H9 (cell line): Measurements from ENCODE around the gene DMD. TPM values are rescaled to one million over a fixed set of nuclear protein-coding genes. Genes with fewer than 3 reads are reported as not detected.

Source experiments
- DNase-seq: peaks from one replicate; pipeline ENCODE4 v3.0.0-alpha.2; 2017
- H2AFZ ChIP-seq: one replicate; pipeline ENCODE4 v1.6.1; 2013; ENCODE audit warnings: mild to moderate bottlenecking, low read length, control low read depth, moderate library complexity
- H2AK5ac ChIP-seq: 2 replicates; pipeline ENCODE4 v1.6.1; 2013; ENCODE audit warnings: low read length, control low read depth, mixed read lengths; ENCODE audit not compliant: insufficient read length
- H2BK120ac ChIP-seq: one replicate; pipeline ENCODE4 v1.6.1; 2013; ENCODE audit warnings: low read depth, mild to moderate bottlenecking, low read length, control low read depth, inconsistent platforms; ENCODE audit not compliant: poor library complexity, severe bottlenecking
- H2BK12ac ChIP-seq: 2 replicates; pipeline ENCODE4 v1.6.1; 2013; ENCODE audit warnings: low read length, control low read depth, mixed read lengths, low read depth; ENCODE audit not compliant: insufficient read length
- H2BK15ac ChIP-seq: 2 replicates; pipeline ENCODE4 v1.6.1; 2013; ENCODE audit warnings: low read depth, low read length, control low read depth
- H2BK20ac ChIP-seq: one replicate; pipeline ENCODE4 v1.6.1; 2013; ENCODE audit warnings: low read depth, mild to moderate bottlenecking, low read length, control low read depth, inconsistent platforms; ENCODE audit not compliant: poor library complexity, severe bottlenecking
- H2BK5ac ChIP-seq: 2 replicates; pipeline ENCODE4 v1.6.1; 2013; ENCODE audit warnings: low read length, control low read depth, mixed read lengths; ENCODE audit not compliant: insufficient read length
- H3K14ac ChIP-seq: 2 replicates; pipeline ENCODE4 v1.6.1; 2013; ENCODE audit warnings: low read length, control low read depth; ENCODE audit not compliant: insufficient read depth
- H3K18ac ChIP-seq: 2 replicates; pipeline ENCODE4 v1.6.1; 2013; ENCODE audit warnings: low read depth, mild to moderate bottlenecking, mixed read lengths, low read length, control low read depth; ENCODE audit not compliant: insufficient read length
- H3K23ac ChIP-seq: 2 replicates; pipeline ENCODE4 v1.6.1; 2013; ENCODE audit warnings: low read length, control low read depth, mixed read lengths, low read depth; ENCODE audit not compliant: insufficient read length
- H3K23me2 ChIP-seq: 2 replicates; pipeline ENCODE4 v1.6.1; 2013; ENCODE audit warnings: low read depth, mild to moderate bottlenecking, mixed read lengths, low read length, control low read depth; ENCODE audit not compliant: insufficient read length, poor library complexity, severe bottlenecking
- H3K27ac ChIP-seq: 2 replicates; pipeline ENCODE4 v1.5.1; 2013; ENCODE audit warnings: low read length, control low read depth, mixed read lengths, low read depth; ENCODE audit not compliant: insufficient read length
- H3K27me3 ChIP-seq: 2 replicates; pipeline ENCODE4 v1.6.1; 2013; ENCODE audit warnings: low read length, control low read depth, inconsistent platforms; ENCODE audit not compliant: insufficient read depth
- H3K4ac ChIP-seq: 2 replicates; pipeline ENCODE4 v1.6.1; 2013; ENCODE audit warnings: low read depth, mild to moderate bottlenecking, control low read depth, inconsistent platforms, low read length, moderate library complexity
- H3K4me1 ChIP-seq: 2 replicates; pipeline ENCODE4 v1.6.1; 2013; ENCODE audit warnings: low read length, control low read depth, inconsistent platforms; ENCODE audit not compliant: insufficient read depth
- H3K4me2 ChIP-seq: 2 replicates; pipeline ENCODE4 v1.6.1; 2013; ENCODE audit warnings: low read length, control low read depth, mixed read lengths; ENCODE audit not compliant: insufficient read length, insufficient read depth
- H3K56ac ChIP-seq: 2 replicates; pipeline ENCODE4 v1.6.1; 2013; ENCODE audit warnings: low read depth, mild to moderate bottlenecking, mixed read lengths, low read length, control low read depth; ENCODE audit not compliant: insufficient read length
- H3K79me1 ChIP-seq: 2 replicates; pipeline ENCODE4 v1.6.1; 2013; ENCODE audit warnings: low read depth, mild to moderate bottlenecking, moderate library complexity, low read length, control low read depth, inconsistent platforms; ENCODE audit not compliant: insufficient read depth, poor library complexity, severe bottlenecking
- H3K79me2 ChIP-seq: 2 replicates; pipeline ENCODE4 v1.6.1; 2013; ENCODE audit warnings: low read length, control low read depth, inconsistent platforms; ENCODE audit not compliant: insufficient read depth
- H3K9ac ChIP-seq: 2 replicates; pipeline ENCODE4 v1.6.1; 2013; ENCODE audit warnings: low read length, control low read depth, mixed read lengths; ENCODE audit not compliant: insufficient read length; ENCODE audit errors: extremely low read depth
- H3K9me3 ChIP-seq: one replicate; pipeline ENCODE4 v1.6.1; 2013; ENCODE audit warnings: low read depth, low read length, inconsistent platforms; ENCODE audit not compliant: control insufficient read depth
- H3T11ph ChIP-seq: one replicate; pipeline ENCODE4 v1.6.1; 2013; ENCODE audit warnings: mild to moderate bottlenecking, low read length, control low read depth, inconsistent platforms
- H4K20me1 ChIP-seq: one replicate; pipeline ENCODE4 v1.6.1; 2013; ENCODE audit not compliant: control insufficient read depth, insufficient read length, insufficient read depth
- H4K5ac ChIP-seq: 2 replicates; pipeline ENCODE4 v1.6.1; 2013; ENCODE audit warnings: low read depth, mild to moderate bottlenecking, mixed read lengths, low read length, control low read depth; ENCODE audit not compliant: insufficient read length
- H4K8ac ChIP-seq: replicated peaks from 2 replicates; pipeline ENCODE4 v1.6.1; 2013; ENCODE audit warnings: low read length, control low read depth, mixed read lengths, low read depth; ENCODE audit not compliant: insufficient read length
- H4K91ac ChIP-seq: 2 replicates; pipeline ENCODE4 v1.6.1; 2013; ENCODE audit warnings: low read depth, mild to moderate bottlenecking, moderate library complexity, mixed read lengths, low read length, control low read depth; ENCODE audit not compliant: insufficient read length
- H3K27ac Mint-ChIP-seq, 3 experiments: 2 replicates in 2 of 3; 3 replicates in 1 of 3; pipeline ENCODE4 v1.8.0; 2020 to 2021; ENCODE audit warnings: mixed read lengths in 3 of 3, mild to moderate bottlenecking in 1 of 3, moderate library complexity in 1 of 3
- H3K27me3 Mint-ChIP-seq: 2 replicates; pipeline ENCODE4 v1.8.0; 2021; ENCODE audit warnings: low read depth, mild to moderate bottlenecking, moderate library complexity, mixed read lengths
- H3K36me3 Mint-ChIP-seq, 3 experiments: 2 replicates in 2 of 3; 3 replicates in 1 of 3; pipeline ENCODE4 v1.8.0; 2020 to 2021; ENCODE audit warnings: low read depth in 3 of 3, mixed read lengths in 3 of 3; ENCODE audit not compliant: insufficient read depth in 1 of 3
- H3K4me1 Mint-ChIP-seq, 2 experiments: 2 replicates each; pipeline ENCODE4 v1.8.0; 2020; ENCODE audit warnings: mixed read lengths in 2 of 2
- H3K4me3 Mint-ChIP-seq, 2 experiments: 2 replicates in 1 of 2; 3 replicates in 1 of 2; pipeline ENCODE4 v1.8.0; 2020 to 2021; ENCODE audit warnings: mild to moderate bottlenecking in 2 of 2, mixed read lengths in 2 of 2, moderate library complexity in 1 of 2
- H3K9me3 Mint-ChIP-seq, 2 experiments: 2 replicates in 1 of 2; 3 replicates in 1 of 2; pipeline ENCODE4 v1.8.0; 2020; ENCODE audit warnings: mild to moderate bottlenecking in 2 of 2, mixed read lengths in 2 of 2, moderate library complexity in 1 of 2
- WGBS: extraction: QIAGEN DNeasy Blood & Tissue Kit; methylation state at CpG from one replicate; pipeline ENCODE4 v1.1.7; 2013; ENCODE audit warnings: missing lambda C conversion rate, low lambda C conversion rate, mixed read lengths; ENCODE audit not compliant: insufficient read length; ENCODE audit errors: extremely low coverage; 5-methylcytosine and 5-hydroxymethylcytosine counted together
- total RNA-seq: library from RNA; stranded (reverse); gene quantifications from 2 replicates; pipeline ENCODE4 v1.2.1, GENCODE V29; 2021
- TF ChIP-seq, protein P1 (sequence below): fragments of 200-600 bp; sonication (generic); conservative IDR thresholded peaks from 3 replicates; pipeline ENCODE4 v1.8.0; 2021; ENCODE audit warnings: antibody characterized with exemption, mild to moderate bottlenecking

Gene DMD
- total RNA-seq, 1 experiment from 2014 or later = 3.8 TPM

- Histone ChIP-seq H4K8ac (no peak overlapping the region), H3K9me3 (no peaks in the 10 kb centered on the region), H2BK12ac (no peak overlapping the region), H3K18ac (no peak overlapping the region), H3K79me2 (no peaks in the 10 kb centered on the region), H3K56ac (no peak overlapping the region), H3K14ac (no peak overlapping the region), H3K23me2 (no peaks in the 10 kb centered on the region), H4K5ac (no peak overlapping the region), H2BK20ac (no peak overlapping the region), H3K27ac (no peak overlapping the region), H3K4me1 (peaks cover 8% of the 10 kb centered on the region; the same call in 1 of the 2 replicates), H4K91ac (no peak overlapping the region), H3K4me2 (no peak overlapping the region), H4K20me1 (no peaks in the 10 kb centered on the region), H3T11ph (no peak overlapping the region), H2AK5ac (no peak overlapping the region), H2AFZ (no peak overlapping the region), H3K9ac (no peak overlapping the region), H2BK5ac (no peak overlapping the region), H3K4ac (no peak overlapping the region), H2BK15ac (no peak overlapping the region), H3K79me1 (no peaks in the 10 kb centered on the region), H3K23ac (no peak overlapping the region), H2BK120ac (no peak overlapping the region), H3K27me3 (no peaks in the 10 kb centered on the region)
- Mint-ChIP-seq H3K36me3 (peaks cover 0 to 2% (median 0%) of the 10 kb centered on the region in 3 experiments; a peak in 1 of 7 replicates), H3K4me3 (no peak overlapping the region), H3K4me1 (peaks cover 11 to 26% of the 10 kb centered on the region in 2 experiments), H3K27ac (no peak overlapping the region), H3K27me3 (no peaks in the 10 kb centered on the region; the same call in 1 of the 2 replicates), H3K9me3 (peaks cover 45 to 55% of the 10 kb centered on the region in 2 experiments)
- no peak for DNase-seq
- TF ChIP-seq, protein P1, sequence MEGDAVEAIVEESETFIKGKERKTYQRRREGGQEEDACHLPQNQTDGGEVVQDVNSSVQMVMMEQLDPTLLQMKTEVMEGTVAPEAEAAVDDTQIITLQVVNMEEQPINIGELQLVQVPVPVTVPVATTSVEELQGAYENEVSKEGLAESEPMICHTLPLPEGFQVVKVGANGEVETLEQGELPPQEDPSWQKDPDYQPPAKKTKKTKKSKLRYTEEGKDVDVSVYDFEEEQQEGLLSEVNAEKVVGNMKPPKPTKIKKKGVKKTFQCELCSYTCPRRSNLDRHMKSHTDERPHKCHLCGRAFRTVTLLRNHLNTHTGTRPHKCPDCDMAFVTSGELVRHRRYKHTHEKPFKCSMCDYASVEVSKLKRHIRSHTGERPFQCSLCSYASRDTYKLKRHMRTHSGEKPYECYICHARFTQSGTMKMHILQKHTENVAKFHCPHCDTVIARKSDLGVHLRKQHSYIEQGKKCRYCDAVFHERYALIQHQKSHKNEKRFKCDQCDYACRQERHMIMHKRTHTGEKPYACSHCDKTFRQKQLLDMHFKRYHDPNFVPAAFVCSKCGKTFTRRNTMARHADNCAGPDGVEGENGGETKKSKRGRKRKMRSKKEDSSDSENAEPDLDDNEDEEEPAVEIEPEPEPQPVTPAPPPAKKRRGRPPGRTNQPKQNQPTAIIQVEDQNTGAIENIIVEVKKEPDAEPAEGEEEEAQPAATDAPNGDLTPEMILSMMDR = no peak
- no CpG with 5 or more reads among the region's 3 CpGs for WGBS
Measured at GRCh38 chrX:31240982-31241381, 1970.4 kb downstream of the DMD start.
